Fibroblast of lung (primary cell): Measurements from ENCODE around the gene ELK3.

Experiments
- CTCF ChIP-seq, 2 donors: IDR thresholded peaks in 1 of 2; conservative IDR thresholded peaks in 1 of 2; 1 replicate in 1 of 2; 2 replicates in 1 of 2; pipeline ENCODE4 v1.5.1; 2011 to 2012; ENCODE audit warnings: low read length in 2 of 2, control low read depth in 1 of 2, inconsistent platforms in 1 of 2, low read depth in 1 of 2, mild to moderate bottlenecking in 1 of 2
- EZH2 ChIP-seq: IDR thresholded peaks from 2 replicates; pipeline ENCODE4 v1.5.1; 2012; ENCODE audit warnings: low read length, control low read depth, mild to moderate bottlenecking; ENCODE audit errors: missing control alignments

DNA sequence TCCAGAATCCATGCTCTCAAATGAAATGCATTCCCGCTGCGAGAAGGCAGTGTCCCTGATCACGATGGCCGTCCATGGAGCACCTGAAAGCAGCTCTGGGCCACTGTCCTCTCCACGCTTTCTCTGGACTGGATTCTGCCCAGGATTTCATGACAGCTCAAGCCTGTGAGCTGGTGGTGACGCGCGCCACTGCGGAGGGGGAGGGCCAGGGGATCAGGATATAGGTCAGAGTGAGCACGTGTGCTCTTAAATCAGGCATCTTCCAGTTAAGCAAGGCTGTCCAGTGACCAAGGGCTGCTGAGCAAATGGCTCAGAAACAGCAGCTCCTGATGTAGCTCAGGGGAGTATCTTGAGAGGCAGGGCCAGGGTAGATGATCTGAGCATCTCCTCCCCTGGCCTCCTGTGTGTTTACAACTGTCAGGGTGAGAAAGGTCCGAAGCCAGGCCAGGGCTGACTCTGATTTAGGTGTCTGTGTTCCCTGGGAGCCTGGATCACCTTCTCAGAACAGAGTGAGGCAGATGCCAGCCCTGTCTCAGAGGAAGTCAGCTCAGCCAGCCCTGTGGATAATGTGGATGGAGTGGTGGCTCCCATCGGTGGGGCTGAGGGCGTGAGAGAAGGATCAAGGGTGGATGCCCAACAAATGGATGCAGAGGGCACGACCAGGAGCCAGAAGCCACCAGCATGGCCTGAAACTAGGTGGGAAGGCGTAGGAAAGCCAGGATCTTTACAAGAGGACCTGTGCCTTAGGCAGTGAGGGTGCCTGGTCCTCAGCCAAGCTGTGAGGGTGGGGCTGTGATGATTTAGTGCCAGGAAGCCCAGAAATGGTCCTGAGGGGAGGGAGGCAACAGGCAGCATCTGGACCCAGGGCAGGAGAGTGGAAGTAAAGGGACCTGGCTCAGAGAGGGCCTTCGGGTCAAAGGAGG is 55.3 kb downstream of the ELK3 start:
- TF ChIP-seq CTCF (conservative IDR thresholded peaks at IDR 0.05 in 1 of 2, IDR thresholded peaks at IDR 0.05 in 1 of 2; ENCODE audit: low read depth in 1 of 2, low read length in 2 of 2) (no peak), EZH2 (no peak)
